Gastroesophageal sphincter (tissue), 3 donors: Measurements from ENCODE around the gene HSBP1L1.

ENCODE experiments used
- CTCF ChIP-seq, 4 experiments: fragments of 200-600 bp in 2 of 4; fragments of 450-650 bp in 2 of 4; sonication (generic) in 1 of 4; IDR thresholded peaks; one replicate each; pipeline ENCODE4 v1.5.1; 2017 to 2019; ENCODE audit warnings: antibody characterized with exemption in 4 of 4, mild to moderate bottlenecking in 2 of 4, moderate library complexity in 2 of 4
- POLR2AphosphoS5 ChIP-seq: sonication (generic); formaldehyde crosslinking; IDR thresholded peaks from one replicate; pipeline ENCODE4 v1.6.1; 2017; ENCODE audit warnings: antibody characterized with exemption

- TF ChIP-seq CTCF (IDR thresholded peaks at IDR 0.05) = no peak
- no peak for TF ChIP-seq POLR2AphosphoS5
These were observed 28.9 kb upstream of the HSBP1L1 start for GRCh38 chr18:79935499-79935898.
